D721Med (cell line): ENCODE data around the gene CADPS2.

Source experiments
- DNase-seq: peaks from one replicate; pipeline ENCODE4 v3.0.0; 2011; ENCODE audit warnings: low spot score; ENCODE audit not compliant: insufficient read length
- FAIRE-seq: peaks from 2 replicates; lab custom pipeline; 2011; peaks lifted over from hg19 to GRCh38; lab: Jason Lieb, UNC
- CTCF ChIP-seq: IDR thresholded peaks from 2 replicates; pipeline ENCODE4 v1.5.1; 2012; ENCODE audit warnings: mild to moderate bottlenecking, control low read depth; ENCODE audit not compliant: insufficient read depth; ENCODE audit errors: missing control alignments

CADPS2 gene

DNA sequence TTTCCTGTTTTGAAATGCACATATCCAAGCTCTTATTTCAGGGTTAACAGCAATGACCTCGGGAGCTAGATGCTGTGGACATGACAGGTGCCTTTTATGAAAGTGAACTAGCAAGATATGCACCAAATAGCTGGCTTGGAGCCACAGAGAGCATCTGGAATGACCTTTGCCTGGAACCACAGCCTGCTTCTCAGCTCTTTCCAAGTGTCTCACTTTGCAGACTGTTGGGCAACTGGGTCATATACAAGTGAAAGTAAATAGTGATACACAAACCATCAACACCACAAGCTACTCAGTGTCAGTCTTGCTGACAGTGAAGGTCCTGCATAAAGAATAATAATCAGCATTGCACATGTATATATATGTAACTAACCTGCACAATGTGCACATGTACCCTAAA lies 370.9 kb downstream of the CADPS2 start:
- DNase-seq (no peak), FAIRE-seq (no peak)
- no peak for TF ChIP-seq CTCF

DNA sequence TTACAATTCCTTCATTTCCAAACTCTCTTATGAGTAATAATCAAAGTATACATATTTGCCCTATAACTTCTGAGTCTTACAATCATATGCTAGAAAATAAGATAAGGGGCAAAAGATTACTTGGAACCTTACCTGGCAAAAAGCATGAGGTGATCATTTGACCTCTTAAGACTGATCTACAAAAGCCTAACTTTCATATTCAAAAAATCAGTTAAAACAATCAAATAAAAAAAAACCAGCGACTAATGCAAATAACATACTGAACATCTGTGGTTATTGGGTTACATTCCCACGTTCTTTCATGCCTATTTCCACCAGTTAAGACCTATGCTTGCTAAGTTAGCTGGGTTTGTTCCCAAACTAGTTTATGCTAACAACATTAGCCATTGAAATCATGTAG lies 375.0 kb downstream of the CADPS2 start:
- no peak for TF ChIP-seq CTCF
- FAIRE-seq, result no peak
- no peak for DNase-seq

- no peak for FAIRE-seq
- no peak for TF ChIP-seq CTCF
- no peak for DNase-seq
Measured at GRCh38 chr7:122507591-122507990, 378.7 kb downstream of the CADPS2 start.

- TF ChIP-seq CTCF, result no peak
- no peak for FAIRE-seq
- DNase-seq, result no peak
Measured at GRCh38 chr7:122492007-122492406, 394.3 kb downstream of the CADPS2 start.

- FAIRE-seq (no peak), DNase-seq (no peak)
Measured at GRCh38 chr7:122488241-122488640, 398.0 kb downstream of the CADPS2 start.

DNA sequence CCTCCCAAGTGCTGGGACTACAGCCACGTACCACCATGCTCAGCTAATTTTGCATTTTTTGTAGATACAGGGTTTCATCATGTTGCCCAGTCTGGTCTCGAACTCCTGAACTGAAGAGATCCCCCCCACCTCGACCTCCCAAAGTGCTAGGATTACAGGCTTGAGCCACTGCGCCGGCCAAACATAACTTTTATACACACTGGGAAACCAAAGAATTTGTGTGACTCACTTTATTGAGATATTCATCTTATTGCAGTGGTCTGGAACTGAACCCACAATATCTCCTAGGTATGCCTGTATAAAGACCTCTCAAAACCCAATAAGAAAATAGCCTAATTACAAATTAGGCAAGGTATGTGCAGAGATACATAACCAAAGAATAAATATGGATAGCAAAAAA lies 399.1 kb downstream of the CADPS2 start:
- TF ChIP-seq CTCF, result no peak
- FAIRE-seq, result no peak
- no peak for DNase-seq

More at GRCh38 chr7:122488241-122488640, 398.0 kb downstream of the CADPS2 start:
- TF ChIP-seq CTCF, result no peak

GRCh38 chr7:122485856-122486255 lies 400.4 kb downstream of the CADPS2 start:
- no peak for DNase-seq

More at GRCh38 chr7:122485856-122486255, 400.4 kb downstream of the CADPS2 start:
- no peak for FAIRE-seq
- no peak for TF ChIP-seq CTCF
